Adrenal gland (tissue), 5 donors: ENCODE measurements around the gene HPSE2.

Experiments used
- POLR2A ChIP-seq, 2 donors: fragments of 450-650 bp; IDR thresholded peaks; one replicate each; pipeline ENCODE4 v1.6.1; 2017; ENCODE audit warnings: antibody characterized with exemption in 2 of 2, mild to moderate bottlenecking in 2 of 2, moderate library complexity in 1 of 2
- TF ChIP-seq, protein P1 (sequence below), 6 experiments: fragments of 450-650 bp in 4 of 6; fragments of 200-600 bp in 2 of 6; sonication (generic) in 1 of 6; IDR thresholded peaks; 1 replicate in 5 of 6; 2 replicates in 1 of 6; pipeline versions ENCODE4 v1.5.1 to v1.8.0; 2016 to 2021; ENCODE audit warnings: antibody characterized with exemption in 6 of 6, mild to moderate bottlenecking in 2 of 6, moderate library complexity in 1 of 6
- donor health status: DM: no; HTN: no; CAD: no.

GRCh38 chr10:98610301-98610700 is 625.4 kb downstream of the HPSE2 start:
- TF ChIP-seq, protein P1, sequence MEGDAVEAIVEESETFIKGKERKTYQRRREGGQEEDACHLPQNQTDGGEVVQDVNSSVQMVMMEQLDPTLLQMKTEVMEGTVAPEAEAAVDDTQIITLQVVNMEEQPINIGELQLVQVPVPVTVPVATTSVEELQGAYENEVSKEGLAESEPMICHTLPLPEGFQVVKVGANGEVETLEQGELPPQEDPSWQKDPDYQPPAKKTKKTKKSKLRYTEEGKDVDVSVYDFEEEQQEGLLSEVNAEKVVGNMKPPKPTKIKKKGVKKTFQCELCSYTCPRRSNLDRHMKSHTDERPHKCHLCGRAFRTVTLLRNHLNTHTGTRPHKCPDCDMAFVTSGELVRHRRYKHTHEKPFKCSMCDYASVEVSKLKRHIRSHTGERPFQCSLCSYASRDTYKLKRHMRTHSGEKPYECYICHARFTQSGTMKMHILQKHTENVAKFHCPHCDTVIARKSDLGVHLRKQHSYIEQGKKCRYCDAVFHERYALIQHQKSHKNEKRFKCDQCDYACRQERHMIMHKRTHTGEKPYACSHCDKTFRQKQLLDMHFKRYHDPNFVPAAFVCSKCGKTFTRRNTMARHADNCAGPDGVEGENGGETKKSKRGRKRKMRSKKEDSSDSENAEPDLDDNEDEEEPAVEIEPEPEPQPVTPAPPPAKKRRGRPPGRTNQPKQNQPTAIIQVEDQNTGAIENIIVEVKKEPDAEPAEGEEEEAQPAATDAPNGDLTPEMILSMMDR (IDR thresholded peaks at IDR 0.05), result no peak
- no peak for TF ChIP-seq POLR2A (IDR thresholded peaks at IDR 0.05)
